ENCODE results near the gene BRICD5. TPM values are rescaled to one million over a fixed set of nuclear protein-coding genes. Genes with fewer than 3 reads are reported as not detected.

BRICD5 gene
- total RNA-seq (2022; extraction: Qiagen RNA extraction; ENCODE audit: low read depth) = 4.4 to 7.2 TPM (median 5.3 TPM) in 5 replicates

GRCh38 chr16:2210386-2211365, at the start of gene BRICD5:
Gene BRICD5 (minus strand): TSS chr16:2210863. CDS start chr16:2210833, 30 bp downstream.

GRCh38 chr16:2251296-2252111, 40.8 kb upstream of the BRICD5 start, which contains the start of gene ECI1:
Gene ECI1 (minus strand): TSS chr16:2251587. CDS start chr16:2251566, 21 bp downstream.

GRCh38 chr16:2236337-2237101, 25.9 kb upstream of the BRICD5 start, which contains the start of gene DNASE1L2:
Gene DNASE1L2 (plus strand): TSS chr16:2236444. CDS start chr16:2236817, 373 bp downstream.

GRCh38 chr16:2223221-2223941, 12.7 kb upstream of the BRICD5 start, which contains the start of gene E4F1:
Gene E4F1 (plus strand): TSS chr16:2223591. CDS start chr16:2223614, 23 bp downstream.

GRCh38 chr16:2214719-2214968, 4.0 kb upstream of the BRICD5 start, which contains the start of gene PGP:
Gene PGP (minus strand): TSS chr16:2214840. CDS start chr16:2214777, 63 bp downstream.

GRCh38 chr16:2205104-2205966, 5.3 kb downstream of the BRICD5 start, which contains the start of gene MLST8:
Gene MLST8 (plus strand): TSS chr16:2205454. CDS start chr16:2206086, 632 bp downstream.

GRCh38 chr16:2196162-2196980, 14.3 kb downstream of the BRICD5 start, which contains the start of gene CASKIN1:
Gene CASKIN1 (minus strand): TSS chr16:2196605. CDS start chr16:2196432, 173 bp downstream.

Other genes starting within 250 kb of the BRICD5 start
- gene RPS2, start 246.0 kb downstream of the BRICD5 start, total RNA-seq (2022; extraction: Qiagen RNA extraction; ENCODE audit: low read depth) = 3,412 to 5,470 TPM (median 5,215 TPM) in 5 replicates
- not detected in 5 replicates for gene RNF151, start 244.0 kb downstream of the BRICD5 start, total RNA-seq (2022; extraction: Qiagen RNA extraction; ENCODE audit: low read depth)
- gene TBL3, start 238.8 kb downstream of the BRICD5 start, total RNA-seq (2022; extraction: Qiagen RNA extraction; ENCODE audit: low read depth) = 27.7 to 41.2 TPM (median 34.8 TPM) in 5 replicates
- gene NOXO1, start 229.4 kb downstream of the BRICD5 start, total RNA-seq (2022; extraction: Qiagen RNA extraction; ENCODE audit: low read depth) = 0.12 to 0.33 TPM (median 0.25 TPM) in 4 of 5 replicates, not detected in the other
- gene GFER, start 226.7 kb downstream of the BRICD5 start, total RNA-seq (2022; extraction: Qiagen RNA extraction; ENCODE audit: low read depth) = 22.5 to 42.5 TPM (median 40.1 TPM) in 5 replicates
- gene SYNGR3, start 220.9 kb downstream of the BRICD5 start, total RNA-seq (2022; extraction: Qiagen RNA extraction; ENCODE audit: low read depth) = 6.3 to 8.3 TPM (median 6.5 TPM) in 5 replicates
- 45.0 to 61.1 TPM (median 54.0 TPM) in 5 replicates for gene ZNF598, start 201.0 kb downstream of the BRICD5 start, total RNA-seq (2022; extraction: Qiagen RNA extraction; ENCODE audit: low read depth)
- 0.79 to 1.5 TPM (median 1.2 TPM) in 4 of 5 replicates, not detected in the other for gene NPW, start 191.1 kb downstream of the BRICD5 start, total RNA-seq (2022; extraction: Qiagen RNA extraction; ENCODE audit: low read depth)
- 40.0 to 59.6 TPM (median 58.2 TPM) in 5 replicates for gene NHERF2, start 184.0 kb downstream of the BRICD5 start, total RNA-seq (2022; extraction: Qiagen RNA extraction; ENCODE audit: low read depth)
- 32.1 to 53.3 TPM (median 41.7 TPM) in 5 replicates for gene NTHL1, start 163.0 kb downstream of the BRICD5 start, total RNA-seq (2022; extraction: Qiagen RNA extraction; ENCODE audit: low read depth)
- 31.5 to 46.9 TPM (median 33.4 TPM) in 5 replicates for gene TSC2, start 162.9 kb downstream of the BRICD5 start, total RNA-seq (2022; extraction: Qiagen RNA extraction; ENCODE audit: low read depth)
- 40.0 to 54.4 TPM (median 50.1 TPM) in 5 replicates for gene PKD1, start 75.0 kb downstream of the BRICD5 start, total RNA-seq (2022; extraction: Qiagen RNA extraction; ENCODE audit: low read depth)
- 1.8 to 4.3 TPM (median 4.1 TPM) in 5 replicates for gene RAB26, start 62.2 kb downstream of the BRICD5 start, total RNA-seq (2022; extraction: Qiagen RNA extraction; ENCODE audit: low read depth)
- 42.3 to 59.0 TPM (median 51.2 TPM) in 5 replicates for gene TRAF7, start 55.1 kb downstream of the BRICD5 start, total RNA-seq (2022; extraction: Qiagen RNA extraction; ENCODE audit: low read depth)
- gene CASKIN1, start 14.3 kb downstream of the BRICD5 start, total RNA-seq (2022; extraction: Qiagen RNA extraction; ENCODE audit: low read depth) = 0.44 to 3.9 TPM (median 0.57 TPM) in 5 replicates
- gene MLST8, start 5.4 kb downstream of the BRICD5 start, total RNA-seq (2022; extraction: Qiagen RNA extraction; ENCODE audit: low read depth) = 40.2 to 59.3 TPM (median 49.5 TPM) in 5 replicates
- gene PGP, start 4.0 kb upstream of the BRICD5 start, total RNA-seq (2022; extraction: Qiagen RNA extraction; ENCODE audit: low read depth) = 15.8 to 34.8 TPM (median 32.5 TPM) in 5 replicates
- gene E4F1, start 12.7 kb upstream of the BRICD5 start, total RNA-seq (2022; extraction: Qiagen RNA extraction; ENCODE audit: low read depth) = 18.9 to 27.2 TPM (median 22.9 TPM) in 5 replicates
- gene DNASE1L2, start 25.6 kb upstream of the BRICD5 start, total RNA-seq (2022; extraction: Qiagen RNA extraction; ENCODE audit: low read depth) = 1.0 to 1.7 TPM (median 1.3 TPM) in 5 replicates
- gene ECI1, start 40.7 kb upstream of the BRICD5 start, total RNA-seq (2022; extraction: Qiagen RNA extraction; ENCODE audit: low read depth) = 47.8 to 89.4 TPM (median 82.1 TPM) in 5 replicates
- 250 to 296 TPM (median 262 TPM) in 5 replicates for gene RNPS1, start 57.3 kb upstream of the BRICD5 start, total RNA-seq (2022; extraction: Qiagen RNA extraction; ENCODE audit: low read depth)
- 15.1 to 19.9 TPM (median 16.6 TPM) in 5 replicates for gene ABCA3, start 129.9 kb upstream of the BRICD5 start, total RNA-seq (2022; extraction: Qiagen RNA extraction; ENCODE audit: low read depth)
- 20.1 to 24.7 TPM (median 22.5 TPM) in 5 replicates for gene CCNF, start 218.6 kb upstream of the BRICD5 start, total RNA-seq (2022; extraction: Qiagen RNA extraction; ENCODE audit: low read depth)
- 18.3 to 23.7 TPM (median 21.3 TPM) in 5 replicates for gene TEDC2, start 249.2 kb upstream of the BRICD5 start, total RNA-seq (2022; extraction: Qiagen RNA extraction; ENCODE audit: low read depth)

Measured in A549 treated with CpdA at 1 μM for 4 hours (cell line).